Panc1 (cell line): Measurements from ENCODE around the gene SMAD3. TPM values are rescaled to one million over a fixed set of nuclear protein-coding genes. Genes with fewer than 3 reads are reported as not detected.

Experiments used
- ATAC-seq: fragments of 200-7000 bp; cut with Tn5 transposase; 2 replicates; pipeline ENCODE4 v1.9.1; 2020; ENCODE audit warnings: mild to moderate bottlenecking, moderate library complexity
- BruUV-seq: library from RNA; stranded (reverse); fragments of 400-500 nt; replicated peaks from 2 replicates; lab custom pipeline; 2021; lab: Mats Ljungman, UMichigan
- CTCF ChIA-PET: fragments of 300-600 bp; sonication (Branson Sonifier 250); formaldehyde crosslinking; loops from one replicate; lab custom pipeline; 2022; ENCODE audit warnings: antibody characterized with exemption; lab: Charles Lee
- POLR2A ChIA-PET: fragments of 300-600 bp; sonication (Branson Sonifier 250); formaldehyde crosslinking; loops from one replicate; lab custom pipeline; 2022; ENCODE audit warnings: antibody characterized with exemption; lab: Charles Lee
- DNase-seq: peaks from one replicate; pipeline ENCODE4 v3.0.0-alpha.2; 2010; ENCODE audit warnings: low read depth, low spot score
- H3K27ac ChIP-seq: 2 replicates; pipeline ENCODE4 v1.5.1; 2011; ENCODE audit warnings: mild to moderate bottlenecking, low read length, inconsistent platforms
- H3K27me3 ChIP-seq: fragments of 200-500 bp; sonication (Bioruptor generic); 2 replicates; pipeline ENCODE4 v1.6.0; 2014; ENCODE audit warnings: low read length, inconsistent platforms; ENCODE audit not compliant: control insufficient read depth, insufficient read depth
- H3K36me3 ChIP-seq: fragments of 200-500 bp; sonication (Bioruptor generic); 2 replicates; pipeline ENCODE4 v1.5.1; 2014; ENCODE audit warnings: inconsistent platforms, mild to moderate bottlenecking, low read length, moderate library complexity; ENCODE audit not compliant: control insufficient read depth, insufficient read depth
- H3K4me1 ChIP-seq: 2 replicates; pipeline ENCODE4 v1.5.1; 2011; ENCODE audit warnings: inconsistent platforms, mild to moderate bottlenecking, low read length, moderate library complexity; ENCODE audit not compliant: control insufficient read depth, insufficient read depth
- H3K4me3 ChIP-seq, 2 experiments: 2 replicates each; pipeline ENCODE4 v1.5.1; 2011 to 2012; ENCODE audit warnings: low read depth in 2 of 2, low read length in 2 of 2, mild to moderate bottlenecking in 2 of 2, inconsistent platforms in 1 of 2, moderate library complexity in 1 of 2
- H3K9me3 ChIP-seq: fragments of 200-500 bp; sonication (Bioruptor generic); 2 replicates; pipeline ENCODE4 v1.5.1; 2014; ENCODE audit warnings: low read depth, mild to moderate bottlenecking, inconsistent platforms, low read length, moderate library complexity; ENCODE audit not compliant: control insufficient read depth, insufficient read depth
- CTCF ChIP-seq: fragments of 450-650 bp; IDR thresholded peaks from 2 replicates; pipeline ENCODE4 v1.5.1; 2017; ENCODE audit warnings: mild to moderate bottlenecking
- POLR2AphosphoS5 ChIP-seq: IDR thresholded peaks from 2 replicates; pipeline ENCODE4 v1.6.1; 2012; ENCODE audit warnings: mild to moderate bottlenecking, low read depth, low read length, moderate library complexity
- REST ChIP-seq, 2 experiments: IDR thresholded peaks; 2 replicates each; pipeline ENCODE4 v1.6.1; 2011 to 2012; ENCODE audit warnings: low read depth in 2 of 2, control low read depth in 1 of 2, low read length in 1 of 2, mild to moderate bottlenecking in 1 of 2, moderate library complexity in 1 of 2; ENCODE audit not compliant: insufficient read depth in 1 of 2
- SIN3A ChIP-seq: IDR thresholded peaks from 2 replicates; pipeline ENCODE4 v1.6.1; 2012; ENCODE audit warnings: low read depth, mild to moderate bottlenecking, low read length, moderate library complexity, borderline replicate concordance; ENCODE audit not compliant: insufficient read depth
- TCF7L2 ChIP-seq: IDR thresholded peaks from 2 replicates; pipeline ENCODE4 v1.6.1; 2011; ENCODE audit warnings: mild to moderate bottlenecking, low read depth, low read length, inconsistent platforms
- in situ Hi-C: cut with HindIII; loops from 2 replicates; pipeline ENCODE4 v1.10.0; 2016; ENCODE audit warnings: low sequenced_read_pairs, low pct_unique_long_range_greater_than_20kb
- intact Hi-C: fragments of 100-400 bp; cut with micrococcal nuclease; formaldehyde crosslinking; loops from one replicate; pipeline ENCODE4 v1.10.0; 2022; ENCODE audit not compliant: unreplicated experiment
- total RNA-seq: library from RNA; stranded (reverse); gene quantifications from one replicate; pipeline ENCODE4 v1.2.1, GENCODE V29; 2021; ENCODE audit not compliant: unreplicated experiment

The SMAD3 gene
- total RNA-seq, 1 experiment from 2014 or later: 394 TPM

GRCh38 chr15:67242708-67243111 lies 177.3 kb downstream of the SMAD3 start:
- BruUV-seq: no TSS peak
- Histone ChIP-seq H3K9me3 (no peaks in the 10 kb centered on the region; the same call in 1 of the 2 replicates), H3K4me3 (no peak overlapping the region), H3K27ac (no peak overlapping the region), H3K27me3 (no peaks in the 10 kb centered on the region), H3K36me3 (no peaks in the 10 kb centered on the region), H3K4me1 (peaks cover 37% of the 10 kb centered on the region)
- peak; percentile 59; the same call in 1 of the 2 replicates for ATAC-seq
- CTCF ChIA-PET: no interaction called here
- POLR2A ChIA-PET: interaction anchor here (0.7 kb wide), 1 partner anchor 42 kb away, joined by 6 read pairs; no protein-coding TSS in a partner anchor
- in situ Hi-C loops (no loop called here), intact Hi-C loops (loop anchor here (10.0 kb wide), 1 partner anchor 592 kb away; no protein-coding TSS in a partner anchor)
- no peak for TF ChIP-seq SIN3A
- no peak for TF ChIP-seq POLR2AphosphoS5
- TF ChIP-seq CTCF: no peak
- TF ChIP-seq REST (IDR thresholded peaks at IDR 0.05; ENCODE audit: insufficient read depth in 1 of 2, low read depth in 2 of 2, low read length in 1 of 2): no peak
- TF ChIP-seq TCF7L2: no peak
- no peak for DNase-seq

Other genes with a start within 250 kb of the SMAD3 start
- gene AAGAB, start 189.1 kb downstream of the SMAD3 start, total RNA-seq: 102 TPM
- gene IQCH, start 189.2 kb downstream of the SMAD3 start, total RNA-seq: 3.9 TPM